Fibroblast of mammary gland (primary cell): ENCODE measurements around the gene FKBP2.

Experiments used
- DNase-seq: peaks from one replicate; pipeline ENCODE4 v3.0.0-alpha.2; 2010; ENCODE audit warnings: low read depth
- H3K4me3 ChIP-seq: 2 replicates; pipeline ENCODE4 v1.5.1; 2011; ENCODE audit warnings: low read depth, mild to moderate bottlenecking, low read length, moderate library complexity; ENCODE audit not compliant: control insufficient read depth
- CTCF ChIP-seq: conservative IDR thresholded peaks from 2 replicates; pipeline ENCODE4 v1.5.1; 2011; ENCODE audit warnings: low read depth, low read length, inconsistent platforms; ENCODE audit not compliant: control insufficient read depth, insufficient read depth

The FKBP2 gene

GRCh38 chr11:64208796-64209562 is 31.9 kb upstream of the FKBP2 start:
- no peak overlapping the region for H3K4me3 ChIP-seq
- no peak for TF ChIP-seq CTCF
- DNase-seq: no peak

- no peak overlapping the region for H3K4me3 ChIP-seq
- TF ChIP-seq CTCF: no peak
- no peak for DNase-seq
These were observed 31.4 kb upstream of the FKBP2 start for GRCh38 chr11:64209563-64209843.

- H3K4me3 ChIP-seq: no peak overlapping the region
- TF ChIP-seq CTCF: no peak
- DNase-seq: no peak
These were observed 30.4 kb upstream of the FKBP2 start for GRCh38 chr11:64210301-64211020.

GRCh38 chr11:64211181-64211872 is 29.6 kb upstream of the FKBP2 start:
- no peak for TF ChIP-seq CTCF
- no peak overlapping the region for H3K4me3 ChIP-seq
- no peak for DNase-seq

GRCh38 chr11:64216879-64217278 is 24.0 kb upstream of the FKBP2 start:
- H3K4me3 ChIP-seq: no peak overlapping the region
- TF ChIP-seq CTCF: no peak
- no peak for DNase-seq

GRCh38 chr11:64218628-64219353 is 22.1 kb upstream of the FKBP2 start:
- H3K4me3 ChIP-seq: no peak overlapping the region
- no peak for DNase-seq
- TF ChIP-seq CTCF: no peak
